ENCODE measurements around the gene TSPEAR. TPM values are rescaled to one million over a fixed set of nuclear protein-coding genes. Genes with fewer than 3 reads are reported as not detected.

Gene TSPEAR
- total RNA-seq, 1 experiment from 2014 or later: not detected

DNA sequence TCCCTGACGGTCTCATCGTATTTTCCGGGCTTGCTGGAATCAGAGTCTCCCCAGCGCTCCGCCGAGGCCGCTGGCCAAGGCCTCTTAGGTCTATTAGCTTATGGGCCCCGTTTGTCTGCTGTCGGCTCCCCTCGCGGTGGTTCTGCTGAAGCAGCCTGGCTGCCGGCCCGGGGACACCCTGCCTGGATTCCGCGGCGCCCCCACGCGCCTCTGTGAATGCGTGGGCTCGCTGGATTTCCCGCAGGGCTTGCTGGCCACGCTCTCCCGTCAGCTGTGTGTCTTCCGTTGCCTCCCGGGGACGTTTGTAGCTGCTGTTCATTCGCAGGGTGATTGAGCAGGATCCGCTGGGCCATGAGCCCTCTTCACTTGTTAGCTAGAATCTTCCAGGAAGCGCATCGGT lies 247.6 kb downstream of the TSPEAR start:
- ATAC-seq: no peak
- CTCF ChIA-PET: no interaction called here
- POLR2A ChIA-PET: no interaction called here

GRCh38 chr21:44462834-44463200 lies 248.6 kb downstream of the TSPEAR start:
- Histone ChIP-seq H3K27ac (ENCODE audit: low read length) (no peak overlapping the region), H3K27me3 (ENCODE audit: control insufficient read depth, insufficient read depth, low read length) (no peaks in the 10 kb centered on the region), H3K4me1 (ENCODE audit: control insufficient read depth, insufficient read depth, low read length) (no peaks in the 10 kb centered on the region), H3K4me3 (ENCODE audit: low read depth in 2 of 2, low read length in 2 of 2) (no peak overlapping the region), H3K36me3 (ENCODE audit: control insufficient read depth, insufficient read depth, low read length) (no peaks in the 10 kb centered on the region), H3K9me3 (ENCODE audit: control insufficient read depth, insufficient read depth, low read depth, low read length) (no peaks in the 10 kb centered on the region)
- ChIA-PET POLR2A (no interaction called here), CTCF (no interaction called here)
- ATAC-seq (no peak), DNase-seq (ENCODE audit: low read depth, low spot score) (no peak)
- TF ChIP-seq REST (IDR thresholded peaks at IDR 0.05; ENCODE audit: insufficient read depth in 1 of 2, low read depth in 2 of 2, low read length in 1 of 2) (no peak), TCF7L2 (IDR thresholded peaks at IDR 0.05; ENCODE audit: low read depth, low read length) (no peak), SIN3A (IDR thresholded peaks at IDR 0.05; ENCODE audit: borderline replicate concordance, insufficient read depth, low read depth, low read length) (no peak), POLR2AphosphoS5 (IDR thresholded peaks at IDR 0.05; ENCODE audit: low read depth, low read length) (no peak)
- TF ChIP-seq, protein P1, sequence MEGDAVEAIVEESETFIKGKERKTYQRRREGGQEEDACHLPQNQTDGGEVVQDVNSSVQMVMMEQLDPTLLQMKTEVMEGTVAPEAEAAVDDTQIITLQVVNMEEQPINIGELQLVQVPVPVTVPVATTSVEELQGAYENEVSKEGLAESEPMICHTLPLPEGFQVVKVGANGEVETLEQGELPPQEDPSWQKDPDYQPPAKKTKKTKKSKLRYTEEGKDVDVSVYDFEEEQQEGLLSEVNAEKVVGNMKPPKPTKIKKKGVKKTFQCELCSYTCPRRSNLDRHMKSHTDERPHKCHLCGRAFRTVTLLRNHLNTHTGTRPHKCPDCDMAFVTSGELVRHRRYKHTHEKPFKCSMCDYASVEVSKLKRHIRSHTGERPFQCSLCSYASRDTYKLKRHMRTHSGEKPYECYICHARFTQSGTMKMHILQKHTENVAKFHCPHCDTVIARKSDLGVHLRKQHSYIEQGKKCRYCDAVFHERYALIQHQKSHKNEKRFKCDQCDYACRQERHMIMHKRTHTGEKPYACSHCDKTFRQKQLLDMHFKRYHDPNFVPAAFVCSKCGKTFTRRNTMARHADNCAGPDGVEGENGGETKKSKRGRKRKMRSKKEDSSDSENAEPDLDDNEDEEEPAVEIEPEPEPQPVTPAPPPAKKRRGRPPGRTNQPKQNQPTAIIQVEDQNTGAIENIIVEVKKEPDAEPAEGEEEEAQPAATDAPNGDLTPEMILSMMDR (IDR thresholded peaks at IDR 0.05): no peak
- intact Hi-C loops (cut with micrococcal nuclease; ENCODE audit: unreplicated experiment) (no loop called here), in situ Hi-C loops (cut with HindIII; ENCODE audit: low pct_unique_long_range_greater_than_20kb, low sequenced_read_pairs) (no loop called here)
- BruUV-seq (replicated peaks): no TSS peak

More for the DNA sequence above, 247.6 kb downstream of the TSPEAR start:
- no peaks in the 10 kb centered on the region for H3K4me1 ChIP-seq (ENCODE audit: control insufficient read depth, insufficient read depth, low read length)
- no peaks in the 10 kb centered on the region for H3K9me3 ChIP-seq (ENCODE audit: control insufficient read depth, insufficient read depth, low read depth, low read length)
- BruUV-seq (replicated peaks): no TSS peak
- no peaks in the 10 kb centered on the region for H3K36me3 ChIP-seq (ENCODE audit: control insufficient read depth, insufficient read depth, low read length)
- in situ Hi-C loops (cut with HindIII; ENCODE audit: low pct_unique_long_range_greater_than_20kb, low sequenced_read_pairs) (no loop called here), intact Hi-C loops (cut with micrococcal nuclease; ENCODE audit: unreplicated experiment) (no loop called here)
- no peaks in the 10 kb centered on the region for H3K27me3 ChIP-seq (ENCODE audit: control insufficient read depth, insufficient read depth, low read length)
- TF ChIP-seq REST (IDR thresholded peaks at IDR 0.05; ENCODE audit: insufficient read depth in 1 of 2, low read depth in 2 of 2, low read length in 1 of 2): no peak
- no peak for TF ChIP-seq TCF7L2 (IDR thresholded peaks at IDR 0.05; ENCODE audit: low read depth, low read length)
- TF ChIP-seq POLR2AphosphoS5 (IDR thresholded peaks at IDR 0.05; ENCODE audit: low read depth, low read length): no peak
- TF ChIP-seq SIN3A (IDR thresholded peaks at IDR 0.05; ENCODE audit: borderline replicate concordance, insufficient read depth, low read depth, low read length): no peak
- TF ChIP-seq, protein P1 (IDR thresholded peaks at IDR 0.05): no peak
- DNase-seq (ENCODE audit: low read depth, low spot score): no peak
- no peak overlapping the region for H3K4me3 ChIP-seq (ENCODE audit: low read depth in 2 of 2, low read length in 2 of 2)
- no peak overlapping the region for H3K27ac ChIP-seq (ENCODE audit: low read length)
